CD4-positive, alpha-beta T cell (primary cell): ENCODE data around the gene IRX4. TPM values are rescaled to one million over a fixed set of nuclear protein-coding genes. Genes with fewer than 3 reads are reported as not detected.

Experiments
- ATAC-seq: fragments of 200-7000 bp; cut with Tn5 transposase; one replicate; pipeline ENCODE4 v1.10.0; 2022; ENCODE audit warnings: mild to moderate bottlenecking; ENCODE audit not compliant: poor library complexity
- CTCF ChIA-PET: fragments of 350-600 bp; sonication (Branson Sonifier 250); formaldehyde crosslinking; loops from one replicate; lab custom pipeline; 2021; ENCODE audit warnings: antibody characterized with exemption, inconsistent platforms; lab: Charles Lee
- POLR2A ChIA-PET: fragments of 350-600 bp; sonication (Branson Sonifier 250); formaldehyde crosslinking; loops from one replicate; lab custom pipeline; 2021; ENCODE audit warnings: antibody characterized with exemption, inconsistent platforms; lab: Charles Lee
- DNase-seq, 14 experiments: peaks; one replicate each; pipeline ENCODE4 v3.0.0-alpha.2; 2013 to 2020; ENCODE audit warnings: mixed read lengths in 2 of 14
- H3K27ac ChIP-seq, 2 donors: one replicate each; pipeline versions ENCODE4 v1.5.1 to v1.7.0; 2013; ENCODE audit warnings: low read length in 2 of 2, low read depth in 1 of 2, mild to moderate bottlenecking in 1 of 2
- H3K27me3 ChIP-seq, 2 experiments: 1 replicate in 1 of 2; 2 replicates in 1 of 2; pipeline versions ENCODE4 v1.6.1 to v1.7.0; 2013; ENCODE audit warnings: low read length in 2 of 2, control low read depth in 1 of 2, mild to moderate bottlenecking in 1 of 2, moderate library complexity in 1 of 2; ENCODE audit not compliant: insufficient read depth in 2 of 2, control insufficient read depth in 1 of 2
- H3K36me3 ChIP-seq: one replicate; pipeline ENCODE4 v1.6.1; 2013; ENCODE audit warnings: low read length, control low read depth; ENCODE audit not compliant: insufficient read depth
- H3K4me1 ChIP-seq: one replicate; pipeline ENCODE4 v1.6.1; 2013; ENCODE audit warnings: low read length, control low read depth; ENCODE audit not compliant: insufficient read depth
- H3K4me3 ChIP-seq: one replicate; pipeline ENCODE4 v1.5.1; 2013; ENCODE audit warnings: mild to moderate bottlenecking, low read length, moderate library complexity
- H3K9me3 ChIP-seq, 2 experiments: 1 replicate in 1 of 2; 2 replicates in 1 of 2; pipeline versions ENCODE4 v1.6.1 to v1.7.0; 2013; ENCODE audit warnings: low read length in 2 of 2, mild to moderate bottlenecking in 2 of 2, control low read depth in 1 of 2, moderate library complexity in 1 of 2; ENCODE audit not compliant: control insufficient read depth in 1 of 2, insufficient read depth in 1 of 2
- H3K27ac Mint-ChIP-seq: one replicate; pipeline ENCODE4 v1.8.0; 2020; ENCODE audit warnings: mixed read lengths
- H3K27me3 Mint-ChIP-seq: one replicate; pipeline ENCODE4 v1.8.0; 2021; ENCODE audit warnings: mixed read lengths
- H3K36me3 Mint-ChIP-seq: one replicate; pipeline ENCODE4 v1.8.0; 2021; ENCODE audit warnings: low read depth, mixed read lengths
- H3K4me1 Mint-ChIP-seq: one replicate; pipeline ENCODE4 v1.8.0; 2021; ENCODE audit warnings: low read depth, mixed read lengths
- H3K4me3 Mint-ChIP-seq: one replicate; pipeline ENCODE4 v1.8.0; 2020; ENCODE audit warnings: mild to moderate bottlenecking, mixed read lengths
- H3K9me3 Mint-ChIP-seq: one replicate; pipeline ENCODE4 v1.8.0; 2020; ENCODE audit warnings: mixed read lengths
- intact Hi-C, 2 experiments: fragments of 100-400 bp; cut with DNase I in 1 of 2; cut with micrococcal nuclease in 1 of 2; formaldehyde crosslinking; loops; one replicate each; pipeline versions ENCODE4 v1.15.1 to v1.9.0; 2023 to 2025; cut with DNase I, micrococcal nuclease
- total RNA-seq, 174 experiments: library from RNA in 2 of 174; stranded (reverse) in 2 of 174; gene quantifications; one replicate each; pipeline ENCODE4 v1.2.3 and lab custom pipeline; 2021 to 2026
- TF ChIP-seq, protein P1 (sequence below): fragments of 200-600 bp; IDR thresholded peaks from one replicate; pipeline ENCODE4 v1.8.0; 2022; ENCODE audit warnings: antibody characterized with exemption, mild to moderate bottlenecking

Gene IRX4
- total RNA-seq, 2 experiments from 2014 or later = not detected

- intact Hi-C loops = no loop called here
- ATAC-seq = no peak
- Histone ChIP-seq H3K9me3 (no peaks in the 10 kb centered on the region), H3K27me3 (peaks cover 10 to 24% of the 10 kb centered on the region in 2 experiments), H3K4me1 (no peaks in the 10 kb centered on the region), H3K27ac (no peak overlapping the region), H3K36me3 (no peaks in the 10 kb centered on the region), H3K4me3 (no peak overlapping the region)
- ChIA-PET POLR2A (no interaction called here), CTCF (no interaction called here)
- Mint-ChIP-seq H3K4me3 (no peak overlapping the region), H3K27ac (no peak overlapping the region), H3K4me1 (no peaks in the 10 kb centered on the region), H3K9me3 (no peaks in the 10 kb centered on the region), H3K27me3 (peaks cover 50% of the 10 kb centered on the region), H3K36me3 (no peaks in the 10 kb centered on the region)
- no peak for DNase-seq
- TF ChIP-seq, protein P1, sequence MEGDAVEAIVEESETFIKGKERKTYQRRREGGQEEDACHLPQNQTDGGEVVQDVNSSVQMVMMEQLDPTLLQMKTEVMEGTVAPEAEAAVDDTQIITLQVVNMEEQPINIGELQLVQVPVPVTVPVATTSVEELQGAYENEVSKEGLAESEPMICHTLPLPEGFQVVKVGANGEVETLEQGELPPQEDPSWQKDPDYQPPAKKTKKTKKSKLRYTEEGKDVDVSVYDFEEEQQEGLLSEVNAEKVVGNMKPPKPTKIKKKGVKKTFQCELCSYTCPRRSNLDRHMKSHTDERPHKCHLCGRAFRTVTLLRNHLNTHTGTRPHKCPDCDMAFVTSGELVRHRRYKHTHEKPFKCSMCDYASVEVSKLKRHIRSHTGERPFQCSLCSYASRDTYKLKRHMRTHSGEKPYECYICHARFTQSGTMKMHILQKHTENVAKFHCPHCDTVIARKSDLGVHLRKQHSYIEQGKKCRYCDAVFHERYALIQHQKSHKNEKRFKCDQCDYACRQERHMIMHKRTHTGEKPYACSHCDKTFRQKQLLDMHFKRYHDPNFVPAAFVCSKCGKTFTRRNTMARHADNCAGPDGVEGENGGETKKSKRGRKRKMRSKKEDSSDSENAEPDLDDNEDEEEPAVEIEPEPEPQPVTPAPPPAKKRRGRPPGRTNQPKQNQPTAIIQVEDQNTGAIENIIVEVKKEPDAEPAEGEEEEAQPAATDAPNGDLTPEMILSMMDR = no peak
Measured at GRCh38 chr5:1892685-1893445, 10.1 kb upstream of the IRX4 start.

- intact Hi-C loops = no loop called here
Measured at GRCh38 chr5:1892211-1892610, 9.5 kb upstream of the IRX4 start.

GRCh38 chr5:1891391-1891790, 8.7 kb upstream of the IRX4 start:
- no peaks in the 10 kb centered on the region for H3K9me3 Mint-ChIP-seq
- Histone ChIP-seq H3K4me3 (no peak overlapping the region), H3K27ac (no peak overlapping the region), H3K4me1 (no peaks in the 10 kb centered on the region), H3K9me3 (no peaks in the 10 kb centered on the region), H3K27me3 (peaks cover 12 to 35% of the 10 kb centered on the region in 2 experiments), H3K36me3 (no peaks in the 10 kb centered on the region)
- no peak overlapping the region for H3K4me3 Mint-ChIP-seq
- ATAC-seq (no peak), DNase-seq (no peak)
- TF ChIP-seq, protein P1 = no peak
- intact Hi-C loops = no loop called here
- H3K4me1 Mint-ChIP-seq = no peaks in the 10 kb centered on the region
- no peaks in the 10 kb centered on the region for H3K36me3 Mint-ChIP-seq
- ChIA-PET CTCF (no interaction called here), POLR2A (no interaction called here)
- H3K27me3 Mint-ChIP-seq = peaks cover 41% of the 10 kb centered on the region
- H3K27ac Mint-ChIP-seq = no peak overlapping the region

More at GRCh38 chr5:1892211-1892610, 9.5 kb upstream of the IRX4 start:
- H3K4me1 ChIP-seq = no peaks in the 10 kb centered on the region
- Mint-ChIP-seq H3K27ac (no peak overlapping the region), H3K4me3 (no peak overlapping the region), H3K4me1 (no peaks in the 10 kb centered on the region), H3K36me3 (no peaks in the 10 kb centered on the region), H3K9me3 (no peaks in the 10 kb centered on the region), H3K27me3 (peaks cover 47% of the 10 kb centered on the region)
- H3K27me3 ChIP-seq = peaks cover 15 to 30% of the 10 kb centered on the region in 2 experiments
- H3K4me3 ChIP-seq = no peak overlapping the region
- DNase-seq (no peak), ATAC-seq (no peak)
- no peak overlapping the region for H3K27ac ChIP-seq
- CTCF ChIA-PET = no interaction called here
- POLR2A ChIA-PET = no interaction called here
- TF ChIP-seq, protein P1 = no peak
- H3K36me3 ChIP-seq = no peaks in the 10 kb centered on the region
- H3K9me3 ChIP-seq = no peaks in the 10 kb centered on the region
